Naive B cell (primary cell): ENCODE measurements around the gene UBC. TPM values are rescaled to one million over a fixed set of nuclear protein-coding genes. Genes with fewer than 3 reads are reported as not detected.
A peak's percentile ranks its signal among the peaks of the same experiment; 100 is the strongest.

Experiments used
- ATAC-seq, 2 donors: fragments of 150-1000 bp; cut with Tn5 transposase; 2 replicates each; pipeline ENCODE4 v1.10.0; 2021; ENCODE audit warnings: low read depth in 2 of 2, mild to moderate bottlenecking in 2 of 2, moderate library complexity in 2 of 2
- DNase-seq: peaks from one replicate; pipeline ENCODE4 v3.0.0; 2022
- H3K27ac Mint-ChIP-seq, 6 donors: one replicate each; pipeline ENCODE4 v1.8.0; 2020 to 2022; ENCODE audit warnings: mild to moderate bottlenecking in 6 of 6, mixed read lengths in 6 of 6, moderate library complexity in 5 of 6, inconsistent platforms in 2 of 6
- H3K27me3 Mint-ChIP-seq, 3 donors: one replicate each; pipeline ENCODE4 v1.8.0; 2021 to 2022; ENCODE audit warnings: mixed read lengths in 3 of 3, mild to moderate bottlenecking in 1 of 3
- H3K36me3 Mint-ChIP-seq, 2 donors: one replicate each; pipeline ENCODE4 v1.8.0; 2020 to 2022; ENCODE audit warnings: mixed read lengths in 2 of 2, inconsistent platforms in 1 of 2, mild to moderate bottlenecking in 1 of 2
- H3K4me1 Mint-ChIP-seq, 3 donors: one replicate each; pipeline ENCODE4 v1.8.0; 2020 to 2022; ENCODE audit warnings: mixed read lengths in 3 of 3, inconsistent platforms in 1 of 3, mild to moderate bottlenecking in 1 of 3, moderate library complexity in 1 of 3
- H3K4me3 Mint-ChIP-seq, 8 donors: one replicate each; pipeline ENCODE4 v1.8.0; 2020 to 2022; ENCODE audit warnings: mild to moderate bottlenecking in 8 of 8, mixed read lengths in 8 of 8, moderate library complexity in 8 of 8, inconsistent platforms in 2 of 8
- H3K9me3 Mint-ChIP-seq, 7 donors: one replicate each; pipeline ENCODE4 v1.8.0; 2020 to 2022; ENCODE audit warnings: mixed read lengths in 7 of 7, mild to moderate bottlenecking in 5 of 7, inconsistent platforms in 2 of 7, moderate library complexity in 1 of 7
- polyA plus RNA-seq, 6 donors: library from polyadenylated mRNA; unstranded; fragments of 300-500 nt; fragmentation: Illumina TruSeq; gene quantifications; one replicate each; pipeline ENCODE4 v1.2.3, GENCODE V29; 2021; ENCODE audit warnings: low read depth in 6 of 6

UBC gene
- 1,000 to 10,000 TPM in 5 of 6 donors, 100 to 1,000 TPM in 1; 741 to 1,939 (median 1,380) TPM for polyA plus RNA-seq

- peaks cover 71 to 86% (median 73%) of the 10 kb centered on the region in 3 donors for H3K4me1 Mint-ChIP-seq
- peak; percentile 25 to 41 for ATAC-seq
- H3K4me3 Mint-ChIP-seq = peak within 1 kb of the TSS; percentile 97 to 100 (median 100)
- H3K27ac Mint-ChIP-seq = peak within 1 kb of the TSS; percentile 100
- peaks cover 0 to 10% (median 3%) of the 10 kb centered on the region in 3 donors for H3K27me3 Mint-ChIP-seq
- DNase-seq = peak; percentile 90
- H3K9me3 Mint-ChIP-seq = peaks cover 0 to 10% (median 2%) of the 10 kb centered on the region in 7 donors
- H3K36me3 Mint-ChIP-seq = peaks cover 27 to 29% of the 10 kb centered on the region in 2 donors
These were observed at the start of gene UBC for GRCh38 chr12:124914392-124915238. Gene UBC, minus strand, starts transcription at chr12:124914650. Its CDS starts 879 bp downstream, at chr12:124913771.

GRCh38 chr12:124963211-124963610 is 48.8 kb upstream of the UBC start:
- H3K36me3 Mint-ChIP-seq = peaks cover 3 to 14% of the 10 kb centered on the region in 2 donors

GRCh38 chr12:124961055-124961454 is 46.6 kb upstream of the UBC start:
- peaks cover 10 to 21% of the 10 kb centered on the region in 2 donors for H3K36me3 Mint-ChIP-seq

More at GRCh38 chr12:124963211-124963610, 48.8 kb upstream of the UBC start:
- DNase-seq = no peak
- ATAC-seq = no peak
- H3K4me1 Mint-ChIP-seq = peaks cover 0 to 12% (median 5%) of the 10 kb centered on the region in 3 donors
- H3K9me3 Mint-ChIP-seq = no peaks in the 10 kb centered on the region
- peak overlapping the region in 1 of 8 donors; percentile 59 for H3K4me3 Mint-ChIP-seq
- no peaks in the 10 kb centered on the region for H3K27me3 Mint-ChIP-seq
- H3K27ac Mint-ChIP-seq = peak overlapping the region in 1 of 6 donors; percentile 66

GRCh38 chr12:124956571-124956970 is 42.1 kb upstream of the UBC start:
- Mint-ChIP-seq H3K9me3 (no peaks in the 10 kb centered on the region), H3K4me1 (peaks cover 0 to 12% (median 4%) of the 10 kb centered on the region in 3 donors), H3K27ac (no peak overlapping the region), H3K36me3 (peaks cover 10 to 14% of the 10 kb centered on the region in 2 donors), H3K4me3 (no peak overlapping the region), H3K27me3 (no peaks in the 10 kb centered on the region)
- no peak for ATAC-seq
- no peak for DNase-seq

More at GRCh38 chr12:124961055-124961454, 46.6 kb upstream of the UBC start:
- Mint-ChIP-seq H3K27ac (no peak overlapping the region), H3K4me3 (peak overlapping the region in 1 of 8 donors; percentile 19), H3K27me3 (no peaks in the 10 kb centered on the region), H3K9me3 (no peaks in the 10 kb centered on the region), H3K4me1 (peaks cover 0 to 12% (median 5%) of the 10 kb centered on the region in 3 donors)
- no peak for DNase-seq
- ATAC-seq = no peak

GRCh38 chr12:124954771-124955170 is 40.3 kb upstream of the UBC start:
- H3K27ac Mint-ChIP-seq = peak overlapping the region in 1 of 6 donors; percentile 27
- no peak overlapping the region for H3K4me3 Mint-ChIP-seq
- H3K4me1 Mint-ChIP-seq = peaks cover 0 to 4% (median 0%) of the 10 kb centered on the region in 3 donors
- no peak for ATAC-seq
- H3K36me3 Mint-ChIP-seq = peaks cover 6 to 15% of the 10 kb centered on the region in 2 donors
- H3K27me3 Mint-ChIP-seq = no peaks in the 10 kb centered on the region
- no peaks in the 10 kb centered on the region for H3K9me3 Mint-ChIP-seq
- no peak for DNase-seq

GRCh38 chr12:124953689-124954405 is 39.4 kb upstream of the UBC start:
- no peaks in the 10 kb centered on the region for H3K27me3 Mint-ChIP-seq
- no peaks in the 10 kb centered on the region for H3K9me3 Mint-ChIP-seq
- peaks cover 0 to 8% (median 0%) of the 10 kb centered on the region in 3 donors for H3K4me1 Mint-ChIP-seq
- DNase-seq = no peak
- no peak overlapping the region for H3K27ac Mint-ChIP-seq
- H3K4me3 Mint-ChIP-seq = no peak overlapping the region
- peaks cover 6 to 22% of the 10 kb centered on the region in 2 donors for H3K36me3 Mint-ChIP-seq
- ATAC-seq = no peak

- peaks cover 0 to 8% (median 0%) of the 10 kb centered on the region in 3 donors for H3K4me1 Mint-ChIP-seq
- ATAC-seq (no peak), DNase-seq (no peak)
- peak overlapping the region in 1 of 6 donors; percentile 51 for H3K27ac Mint-ChIP-seq
- H3K4me3 Mint-ChIP-seq = no peak overlapping the region
- H3K9me3 Mint-ChIP-seq = no peaks in the 10 kb centered on the region
- no peaks in the 10 kb centered on the region for H3K27me3 Mint-ChIP-seq
- H3K36me3 Mint-ChIP-seq = peaks cover 2 to 18% of the 10 kb centered on the region in 2 donors
These were observed 38.4 kb upstream of the UBC start for GRCh38 chr12:124952801-124953200.

- no peak for ATAC-seq
- DNase-seq = no peak
- Mint-ChIP-seq H3K27me3 (no peaks in the 10 kb centered on the region), H3K9me3 (no peaks in the 10 kb centered on the region), H3K27ac (no peak overlapping the region), H3K4me3 (no peak overlapping the region), H3K36me3 (peaks cover 0 to 15% of the 10 kb centered on the region in 2 donors), H3K4me1 (peaks cover 0 to 8% (median 0%) of the 10 kb centered on the region in 3 donors)
These were observed 37.8 kb upstream of the UBC start for GRCh38 chr12:124952295-124952694.

- H3K4me1 Mint-ChIP-seq = peaks cover 0 to 15% (median 0%) of the 10 kb centered on the region in 3 donors
- H3K36me3 Mint-ChIP-seq = peaks cover 7 to 25% of the 10 kb centered on the region in 2 donors
- no peaks in the 10 kb centered on the region for H3K27me3 Mint-ChIP-seq
- no peak for DNase-seq
- H3K27ac Mint-ChIP-seq = no peak overlapping the region
- ATAC-seq = no peak
- no peak overlapping the region for H3K4me3 Mint-ChIP-seq
- H3K9me3 Mint-ChIP-seq = no peaks in the 10 kb centered on the region
These were observed 35.6 kb upstream of the UBC start for GRCh38 chr12:124949779-124950728.

GRCh38 chr12:124949066-124949465 is 34.6 kb upstream of the UBC start:
- H3K27me3 Mint-ChIP-seq = no peaks in the 10 kb centered on the region
- ATAC-seq (no peak), DNase-seq (no peak)
- H3K27ac Mint-ChIP-seq = no peak overlapping the region
- peaks cover 0 to 15% (median 0%) of the 10 kb centered on the region in 3 donors for H3K4me1 Mint-ChIP-seq
- no peak overlapping the region for H3K4me3 Mint-ChIP-seq
- peaks cover 7 to 25% of the 10 kb centered on the region in 2 donors for H3K36me3 Mint-ChIP-seq
- no peaks in the 10 kb centered on the region for H3K9me3 Mint-ChIP-seq

GRCh38 chr12:124947561-124948398 is 33.3 kb upstream of the UBC start:
- DNase-seq (no peak), ATAC-seq (no peak)
- Mint-ChIP-seq H3K36me3 (peaks cover 11 to 18% of the 10 kb centered on the region in 2 donors), H3K9me3 (no peaks in the 10 kb centered on the region), H3K4me3 (no peak overlapping the region), H3K27me3 (no peaks in the 10 kb centered on the region), H3K27ac (no peak overlapping the region), H3K4me1 (peaks cover 0 to 11% (median 0%) of the 10 kb centered on the region in 3 donors)

GRCh38 chr12:124947013-124947412 is 32.6 kb upstream of the UBC start:
- no peak for ATAC-seq
- Mint-ChIP-seq H3K36me3 (peaks cover 11 to 18% of the 10 kb centered on the region in 2 donors), H3K27me3 (no peaks in the 10 kb centered on the region), H3K4me1 (peaks cover 0 to 11% (median 0%) of the 10 kb centered on the region in 3 donors), H3K4me3 (no peak overlapping the region), H3K27ac (no peak overlapping the region), H3K9me3 (no peaks in the 10 kb centered on the region)
- DNase-seq = no peak
